GM21717 (cell line): Measurements from ENCODE around the gene CAMK1D.
"Not testable (repeated sequence)": the region's sequence is repeated elsewhere in the genome, so short reads cannot be mapped to it uniquely, and the experiment has no call there.

Experiments
- ATAC-seq: cut with Tn5 transposase; IDR thresholded peaks from one replicate; pipeline ENCODE4 v1.9.1; 2021; ENCODE audit warnings: mild to moderate bottlenecking, moderate library complexity; ENCODE audit not compliant: unreplicated experiment

CAMK1D gene

DNA sequence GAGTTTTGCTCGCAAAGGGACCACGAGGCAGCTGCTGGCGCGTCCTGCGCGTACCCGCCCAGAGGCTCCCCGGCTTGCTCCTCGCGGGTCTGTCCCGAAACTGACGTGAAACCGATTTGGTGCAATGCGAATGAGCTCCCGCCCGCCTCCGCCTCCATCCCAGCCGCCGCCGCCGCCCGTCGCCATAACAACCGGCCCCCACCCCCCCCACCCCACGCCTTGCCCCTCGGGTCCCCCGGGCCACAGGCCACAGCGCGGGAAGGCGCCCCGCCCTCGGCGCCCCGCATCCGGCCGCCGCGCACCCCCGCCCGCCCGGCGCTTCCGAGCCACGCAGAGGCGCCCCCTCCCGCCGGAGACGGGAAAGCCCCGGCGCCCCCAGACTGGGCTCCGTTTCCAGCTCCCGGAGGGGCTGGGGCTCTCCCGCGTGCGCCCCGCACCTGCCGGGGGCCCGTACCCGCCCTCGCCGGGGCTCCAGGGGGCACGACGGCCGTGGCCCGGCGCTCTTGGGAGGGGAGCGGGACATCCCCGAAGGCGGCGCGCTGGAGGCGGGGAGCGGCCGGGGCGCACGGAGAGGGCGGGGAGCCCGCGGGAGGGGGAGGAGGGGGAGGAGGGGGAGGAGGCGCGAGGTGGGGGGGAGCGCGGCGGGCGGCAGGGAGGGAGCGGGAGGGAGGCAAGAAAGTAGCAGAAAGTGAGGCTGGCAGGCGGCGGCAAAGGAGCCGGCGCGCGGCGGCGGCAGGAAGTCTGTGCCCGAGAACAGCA is at the start of gene CAMK1D:
TSS of gene CAMK1D (plus strand) at position 678 of the 759 bp plus-strand sequence.
- peak; percentile 45 for ATAC-seq

DNA sequence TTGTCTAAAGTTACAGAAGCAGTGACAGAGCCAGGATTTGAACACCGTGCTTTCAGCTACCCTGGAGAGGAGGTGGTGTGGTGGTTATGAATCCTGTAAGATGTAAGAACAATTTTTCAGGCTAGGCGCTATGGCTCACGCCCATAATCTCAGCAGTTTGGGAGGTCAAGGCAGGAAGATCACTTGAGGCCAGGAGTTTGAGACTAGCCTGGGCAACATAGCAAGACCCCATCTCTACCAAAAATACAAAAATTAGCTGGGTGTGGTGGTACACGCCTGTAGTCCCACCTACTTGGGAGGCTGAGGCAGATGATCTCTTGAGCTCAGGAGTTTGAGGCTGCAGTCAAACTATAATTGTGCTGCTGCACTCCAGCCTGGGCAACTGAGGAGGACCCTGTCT is 48.3 kb upstream of the CAMK1D start:
- ATAC-seq = not testable (repeated sequence)

DNA sequence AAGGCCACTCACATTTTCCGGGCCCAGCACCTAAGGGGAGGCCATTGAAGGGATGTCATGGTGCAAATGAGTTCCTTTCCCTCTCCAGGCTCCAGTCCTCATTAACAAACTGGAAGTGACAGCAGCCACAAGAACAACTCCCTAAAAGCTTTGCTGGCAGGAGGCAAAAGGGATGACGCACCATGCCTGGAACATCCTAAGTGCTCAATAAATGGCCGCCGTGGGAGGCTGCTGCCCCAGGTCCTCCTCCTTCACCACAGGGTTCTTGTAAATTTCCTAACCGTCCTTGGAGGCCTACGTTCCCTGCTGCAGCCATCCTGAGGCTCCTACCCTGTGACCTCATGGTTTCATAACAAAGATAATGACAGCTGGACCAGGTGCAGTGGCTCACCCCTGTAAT is 41.3 kb upstream of the CAMK1D start:
- no peak for ATAC-seq

DNA sequence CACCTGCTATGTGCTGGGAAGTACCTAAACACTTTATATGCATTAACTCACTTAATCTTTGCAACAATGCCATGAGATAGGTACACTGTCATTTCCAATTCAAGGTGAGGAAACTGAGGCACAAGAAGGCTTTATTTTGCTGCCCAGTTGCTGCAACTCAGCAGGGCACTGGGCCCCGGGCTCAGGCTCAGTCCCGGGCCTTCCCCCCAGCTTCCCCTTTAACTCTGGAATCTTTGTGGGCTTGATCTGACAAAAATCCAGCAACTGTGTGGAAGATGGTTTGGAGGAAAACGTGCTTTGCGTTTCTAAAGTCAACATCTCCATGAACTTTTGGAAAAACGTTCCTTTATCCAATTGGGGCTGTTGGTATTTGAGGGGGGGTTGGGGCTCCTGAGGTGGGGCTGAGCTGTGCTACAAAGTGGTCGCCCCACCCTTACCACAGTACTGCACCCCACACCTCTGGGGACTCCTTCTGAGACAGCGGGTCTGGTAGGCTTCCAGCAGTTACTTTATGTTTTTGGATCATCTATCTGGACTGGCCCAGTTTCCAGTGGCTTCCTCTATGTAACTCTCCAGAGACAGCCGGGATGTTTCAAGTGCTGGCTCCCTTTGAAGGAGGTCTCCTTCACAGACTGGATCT is 40.5 kb upstream of the CAMK1D start:
- ATAC-seq = no peak

DNA sequence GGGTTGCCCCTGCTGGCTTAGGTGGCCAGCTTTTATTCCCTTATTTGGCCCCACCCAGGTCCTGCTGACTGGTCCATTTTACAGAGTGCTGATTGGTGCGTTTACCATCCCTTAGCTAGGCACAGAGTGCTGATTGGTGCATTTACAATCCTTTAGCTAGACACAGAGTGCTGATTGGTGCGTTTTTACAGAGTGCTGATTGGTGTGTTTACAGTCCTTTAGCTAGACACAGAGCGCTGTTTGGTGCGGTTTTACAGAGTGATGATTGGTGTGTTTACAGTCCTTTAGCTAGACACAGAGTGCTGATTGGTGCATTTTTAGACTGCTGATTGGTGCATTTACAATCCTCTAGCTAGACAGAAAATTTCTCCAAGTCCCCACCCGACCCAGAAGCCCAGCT is 39.6 kb upstream of the CAMK1D start:
- ATAC-seq = not testable (repeated sequence)

DNA sequence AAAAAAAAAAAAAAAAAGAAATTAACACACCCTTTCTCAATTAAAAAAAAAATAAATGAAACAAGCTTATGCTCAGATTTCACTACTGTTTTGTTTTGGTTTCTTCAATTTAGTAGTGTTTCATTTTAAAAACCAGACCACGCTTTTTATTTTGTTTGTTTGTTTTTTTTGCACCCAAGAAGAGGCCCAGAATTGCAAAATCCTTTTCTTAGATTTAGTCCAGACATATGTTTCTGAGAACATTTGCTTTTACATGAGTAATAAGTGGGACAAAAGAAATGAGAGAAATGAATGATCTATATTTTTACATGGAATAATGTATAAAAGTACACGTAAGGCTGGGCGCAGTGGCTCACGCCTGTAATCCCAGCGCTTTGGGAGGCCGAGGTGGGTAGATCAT is 34.5 kb upstream of the CAMK1D start:
- no peak for ATAC-seq

DNA sequence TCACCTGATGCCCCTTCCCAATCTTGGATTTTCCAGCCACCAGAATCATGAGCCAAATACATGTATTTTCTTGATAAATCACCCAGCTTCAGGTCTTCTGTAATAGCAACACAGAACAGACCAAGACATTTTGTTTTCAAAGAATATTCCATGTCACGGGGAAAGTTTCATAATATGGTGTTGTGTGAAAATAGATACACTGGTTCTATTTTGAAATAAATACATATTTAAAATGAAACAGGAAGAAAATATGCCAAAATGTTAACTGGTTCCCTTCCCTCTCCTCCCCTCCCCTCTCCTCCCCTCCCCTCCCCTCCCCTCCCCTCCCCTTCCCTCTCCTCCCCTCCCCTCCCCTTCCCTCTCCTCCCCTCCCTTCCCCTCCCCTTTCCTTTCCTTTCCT is 30.3 kb upstream of the CAMK1D start:
- ATAC-seq = no peak

DNA sequence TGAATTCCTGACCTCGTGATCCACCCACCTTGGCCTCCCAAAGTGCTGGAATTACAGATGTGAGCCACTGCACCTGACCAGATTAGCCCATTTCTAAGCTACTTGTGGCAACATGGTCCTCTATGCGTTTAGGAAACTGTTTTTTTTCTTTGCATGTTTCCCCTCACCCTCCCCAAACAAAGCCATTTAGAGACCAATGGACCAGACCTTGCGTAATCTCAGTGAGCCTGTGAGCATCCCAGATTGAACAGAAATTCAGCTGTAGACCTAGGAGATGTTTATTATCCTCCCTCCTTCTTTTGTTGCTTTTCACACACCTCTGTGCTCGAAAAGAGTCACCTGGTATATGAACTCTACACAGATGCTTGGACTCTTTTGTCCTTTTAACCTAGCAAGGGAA is 28.5 kb upstream of the CAMK1D start:
- no peak for ATAC-seq

DNA sequence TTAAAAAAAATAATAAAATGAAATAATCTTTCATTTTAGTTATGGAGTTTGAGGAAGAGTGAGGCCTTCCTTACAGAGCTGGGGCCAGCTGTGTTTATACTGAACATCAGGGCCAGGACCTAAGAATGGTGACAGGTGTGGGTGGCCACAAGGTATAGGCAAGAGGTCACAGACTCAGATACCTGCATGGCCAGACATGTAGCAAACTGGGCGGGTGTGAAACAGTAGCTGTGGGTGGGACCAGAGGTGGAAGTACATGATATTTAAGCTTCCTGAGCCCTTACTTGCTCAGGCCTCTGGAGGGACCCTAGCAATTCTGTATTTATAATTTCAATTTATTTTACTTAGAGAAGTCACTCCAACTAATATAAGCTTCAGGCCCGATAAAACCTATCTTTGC is 27.7 kb upstream of the CAMK1D start:
- no peak for ATAC-seq

DNA sequence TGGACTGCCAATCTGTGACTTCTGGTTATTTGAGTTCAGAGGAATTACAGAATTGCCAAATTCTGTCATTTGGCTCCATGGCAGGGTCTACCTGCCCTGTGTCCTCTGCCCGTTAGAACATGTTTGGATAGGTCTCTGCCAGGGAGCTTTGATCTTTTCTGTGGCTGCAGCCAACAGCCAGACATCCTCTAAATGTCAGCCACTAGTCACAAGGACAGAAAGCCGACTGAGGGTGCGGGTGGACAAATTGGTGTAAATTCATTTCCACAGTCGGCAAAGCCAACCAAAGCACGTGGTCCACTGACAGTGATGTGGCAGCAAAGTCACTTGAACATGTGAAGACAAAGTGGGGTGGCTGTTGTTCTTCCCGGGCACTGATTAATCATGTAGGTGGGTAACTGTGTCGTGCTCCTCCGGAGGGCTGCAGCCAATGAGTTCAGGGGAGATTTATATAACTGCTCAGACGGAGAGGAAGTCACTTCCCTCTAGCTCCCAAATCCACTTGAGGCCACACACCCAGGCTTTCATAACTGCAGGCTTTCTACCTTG is 26.7 kb upstream of the CAMK1D start:
- ATAC-seq = no peak

DNA sequence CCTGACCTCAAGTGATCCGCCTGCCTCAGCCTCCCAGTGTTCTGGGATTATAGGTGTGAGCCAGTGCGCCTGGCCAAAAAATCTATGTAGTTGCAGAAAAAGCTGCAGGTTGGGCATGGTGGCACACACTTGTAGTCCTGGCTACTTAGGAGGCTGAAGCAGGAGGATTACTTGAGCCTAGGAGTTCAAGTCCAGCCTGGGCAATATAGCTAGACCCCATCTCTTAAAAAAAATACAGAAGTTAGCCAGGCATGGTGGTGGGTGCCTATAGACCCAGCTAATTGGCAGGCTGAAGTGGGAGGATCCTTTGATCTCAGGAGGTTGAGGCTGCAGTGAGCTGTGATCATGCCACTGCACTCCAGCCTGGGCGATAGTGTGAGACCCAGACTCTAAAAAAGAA is 24.8 kb upstream of the CAMK1D start:
- ATAC-seq = no peak

DNA sequence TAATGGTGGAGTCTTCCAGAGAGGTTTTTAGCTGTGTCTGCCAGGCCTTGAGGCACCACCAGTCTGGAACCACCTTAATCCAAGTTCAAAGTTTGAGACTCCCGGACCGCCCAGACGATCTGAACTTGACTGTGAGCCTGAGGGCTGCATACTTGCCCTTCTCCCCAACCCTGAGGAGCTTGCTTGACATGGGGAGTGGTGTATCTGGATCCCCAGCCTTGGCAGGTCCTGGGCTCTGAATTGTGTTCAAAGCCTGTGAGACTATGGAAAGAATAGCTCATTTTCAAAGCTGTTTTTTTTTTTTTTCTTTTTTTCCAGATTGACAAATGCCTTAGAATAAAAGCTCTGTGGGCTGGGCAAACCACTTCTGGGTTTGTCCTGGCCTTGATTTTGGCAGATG is 22.3 kb upstream of the CAMK1D start:
- ATAC-seq = no peak

DNA sequence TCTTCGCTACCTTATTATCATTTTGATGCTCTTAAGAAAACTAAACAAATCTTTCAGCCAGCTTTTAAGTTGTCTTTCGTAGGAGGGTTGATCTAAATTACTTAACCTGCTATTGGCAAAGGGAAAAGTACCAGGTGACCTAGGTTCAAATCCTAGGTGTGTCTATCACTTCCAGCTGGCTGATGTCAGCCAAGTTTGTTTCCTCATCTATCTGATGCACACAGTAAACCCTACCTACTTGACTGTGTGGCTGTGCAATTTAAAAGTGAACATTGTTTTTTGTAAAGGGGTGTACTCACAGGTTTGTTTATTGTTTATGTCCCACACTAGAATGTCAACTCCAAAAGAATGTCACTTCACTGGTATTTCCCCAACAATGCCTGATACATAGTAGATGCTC is 21.9 kb upstream of the CAMK1D start:
- no peak for ATAC-seq

DNA sequence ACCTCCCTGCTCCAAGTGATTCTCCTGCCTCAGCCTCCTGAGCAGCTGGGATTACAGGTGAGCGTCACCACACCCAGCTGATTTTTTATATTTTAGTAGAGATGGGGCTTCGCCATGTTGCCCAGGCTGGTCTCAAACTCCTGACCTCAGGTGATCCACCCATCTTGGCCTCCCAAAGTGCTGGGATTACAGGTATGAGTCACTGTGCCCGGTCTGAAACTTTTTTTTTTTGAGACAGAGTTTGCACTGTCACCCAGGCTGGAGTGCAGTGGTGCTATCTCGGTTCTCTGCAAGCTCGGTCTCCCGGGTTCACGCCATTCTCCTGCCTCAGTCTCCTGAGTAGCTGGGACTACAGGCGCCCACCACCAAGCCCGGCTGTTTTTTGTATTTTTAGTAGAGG is 21.0 kb upstream of the CAMK1D start:
- ATAC-seq = not testable (repeated sequence)

DNA sequence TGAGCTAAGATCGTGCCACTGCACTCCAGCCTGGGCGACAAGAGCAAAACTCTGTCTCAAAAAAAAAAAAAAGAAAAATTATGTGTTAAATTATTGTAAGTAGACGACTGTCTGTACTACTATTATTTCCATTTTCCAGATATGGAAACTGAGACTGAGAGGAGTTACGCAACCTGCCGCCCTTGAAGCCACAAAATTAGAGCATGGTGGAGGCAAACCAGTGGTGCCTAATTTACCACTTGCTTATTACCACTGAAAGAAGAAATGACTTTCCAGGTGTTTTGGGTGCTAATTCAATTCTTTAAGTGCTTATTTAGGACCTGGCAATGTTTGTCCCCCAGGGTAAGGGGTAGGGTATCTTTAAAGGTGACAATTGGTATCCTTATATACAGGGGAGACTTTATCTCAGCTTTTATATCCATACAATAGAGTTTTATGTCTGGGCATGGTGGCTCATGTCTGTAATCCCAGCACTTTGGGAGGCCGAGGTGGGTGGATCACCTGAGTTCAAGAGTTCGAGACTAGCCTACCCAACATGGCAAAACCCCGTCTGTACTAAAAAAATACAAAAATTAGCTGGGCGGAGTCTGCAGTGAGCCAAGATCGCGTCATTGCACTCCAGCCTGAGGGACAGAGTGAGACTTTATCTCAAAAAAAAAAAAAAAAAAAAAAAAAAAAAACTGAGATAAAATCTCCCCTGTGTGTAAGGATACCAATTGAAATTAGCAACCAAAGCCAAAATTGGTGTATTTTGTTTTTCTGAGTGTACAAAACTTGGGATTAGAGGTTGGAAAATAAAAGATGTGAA is 16.6 kb upstream of the CAMK1D start:
- no peak for ATAC-seq

DNA sequence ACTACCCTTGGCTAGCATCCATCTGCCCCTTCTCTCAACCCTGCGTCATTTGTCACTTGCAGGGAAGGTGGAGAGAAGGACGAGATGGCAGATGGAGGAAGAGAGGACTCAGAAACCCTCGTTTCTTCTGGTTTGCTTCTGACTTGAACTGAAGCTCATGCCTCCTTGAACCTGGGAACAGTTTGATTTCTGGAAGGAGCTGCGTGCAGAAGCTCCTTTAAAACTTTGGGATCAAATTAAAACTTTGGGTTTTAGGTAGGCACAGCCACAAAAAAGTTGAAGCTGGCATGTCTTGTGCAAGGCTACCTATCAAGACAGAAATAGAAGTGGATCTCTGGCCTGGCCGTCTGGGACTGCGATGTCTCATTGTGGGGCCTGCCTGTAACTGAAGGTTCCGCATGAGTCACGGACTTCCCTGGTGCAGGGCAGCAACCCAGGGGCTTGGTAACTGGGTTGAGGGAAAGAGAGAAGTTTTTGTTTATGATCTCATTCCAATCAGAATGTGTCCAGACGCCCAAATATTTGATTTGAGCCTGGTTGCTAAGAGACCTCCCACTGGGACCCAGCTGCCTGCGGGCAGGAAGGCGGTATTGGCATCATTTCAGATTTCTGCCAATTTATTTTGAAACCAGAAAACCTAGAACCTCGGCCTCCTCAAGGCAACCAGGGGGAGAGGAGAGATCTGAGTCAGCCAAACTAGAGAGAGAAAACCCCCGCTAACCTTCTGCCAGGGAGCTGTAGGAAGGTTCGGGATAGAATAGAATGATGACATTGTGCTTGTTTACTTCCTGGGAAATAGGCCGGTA is 15.8 kb upstream of the CAMK1D start:
- ATAC-seq = peak; percentile 72

DNA sequence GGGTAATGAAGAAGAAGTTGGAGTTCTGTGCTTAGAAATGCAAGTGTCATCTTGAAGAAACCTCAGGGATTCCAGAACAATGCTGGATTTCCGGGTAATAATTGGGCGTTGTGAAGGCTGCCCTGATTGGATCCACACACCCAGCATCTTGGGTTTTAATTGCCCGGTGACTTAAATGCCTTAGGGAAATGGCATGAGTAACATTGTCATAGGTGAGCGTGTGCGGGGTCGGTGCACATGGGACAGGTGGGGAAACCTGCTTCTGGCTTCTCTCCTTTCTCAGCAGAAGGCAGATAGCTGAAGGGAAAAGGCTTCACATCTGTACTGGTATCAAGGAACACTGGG is 15.2 kb upstream of the CAMK1D start:
- no peak for ATAC-seq

DNA sequence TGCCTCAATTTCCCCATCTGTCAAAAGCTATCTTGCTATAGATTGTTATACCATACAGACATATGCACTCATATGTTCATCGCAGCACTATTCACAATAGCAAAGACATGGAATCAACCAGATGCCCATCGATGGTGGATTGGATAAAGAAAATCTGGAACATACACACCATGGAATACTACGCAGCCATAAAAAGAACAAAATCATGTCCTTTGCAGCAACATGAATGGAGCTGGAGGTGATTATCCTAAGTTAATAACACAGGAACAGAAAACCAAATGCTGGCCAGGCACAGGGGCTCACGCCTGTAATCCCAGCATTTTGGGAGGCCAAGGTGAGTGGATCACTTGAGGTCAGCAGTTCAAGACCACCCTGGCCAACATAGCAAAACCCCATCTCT is 14.2 kb upstream of the CAMK1D start:
- not testable (repeated sequence) for ATAC-seq

DNA sequence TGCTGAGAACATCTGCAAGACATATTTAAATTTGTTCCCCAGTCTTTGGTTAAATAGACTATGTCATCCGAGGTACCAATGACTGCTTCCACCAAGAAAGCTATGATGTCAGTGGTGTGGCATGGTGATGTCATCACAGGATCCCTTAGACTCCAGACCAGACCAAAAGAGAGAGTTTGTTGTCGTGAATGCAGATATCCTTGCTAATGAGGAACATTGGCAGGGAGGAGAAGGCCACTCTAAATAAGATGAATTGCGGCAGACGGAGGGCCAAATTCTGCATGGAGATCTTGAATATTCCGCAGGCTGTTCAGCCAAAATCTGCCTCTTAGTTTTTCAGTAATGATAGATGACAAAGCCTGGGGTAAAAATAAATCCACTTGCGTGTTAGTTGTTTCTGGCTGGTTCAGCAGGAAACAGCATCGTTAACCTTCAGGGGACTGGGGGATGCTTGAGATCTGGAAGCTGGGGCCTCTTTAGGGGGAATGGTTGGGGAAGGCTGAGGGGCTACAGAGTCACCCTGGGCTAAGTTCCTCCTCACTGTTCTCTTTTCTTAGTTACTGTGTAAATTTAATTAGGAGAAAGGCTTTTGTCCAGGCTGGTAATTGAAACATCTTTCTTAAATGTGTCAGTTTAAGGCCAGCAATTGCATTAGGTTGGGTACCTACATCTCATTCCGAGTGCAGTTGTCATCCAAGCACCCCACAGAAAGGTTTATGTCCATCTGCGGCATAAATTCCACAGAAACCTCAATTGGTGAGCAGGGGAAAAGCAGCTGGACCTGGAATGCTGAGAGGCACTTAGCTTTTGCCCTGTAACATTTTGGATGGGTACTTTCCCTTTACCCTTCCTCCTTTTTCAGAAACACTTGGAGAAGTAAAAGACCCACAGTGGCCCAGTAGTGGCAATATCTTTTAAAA is 11.6 kb upstream of the CAMK1D start:
- ATAC-seq = no peak

DNA sequence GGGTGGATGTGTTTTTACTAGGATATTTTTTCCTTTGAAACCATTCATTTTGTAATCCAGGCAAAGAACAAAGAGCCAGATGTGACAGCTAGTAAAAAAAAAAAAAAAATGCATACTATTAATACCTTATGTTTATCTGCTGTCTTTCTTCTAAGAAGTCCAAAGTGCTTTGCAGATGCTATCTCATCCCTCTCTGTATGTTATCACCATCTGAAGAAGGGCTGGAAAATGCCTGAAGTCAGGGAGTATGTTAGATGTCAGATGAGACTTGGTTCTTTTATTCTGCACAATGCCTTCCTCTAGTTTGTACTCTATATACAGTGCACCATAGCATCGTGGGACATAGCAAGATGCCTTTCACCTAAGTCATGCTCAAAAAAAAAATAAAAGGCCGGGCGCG is 10.4 kb upstream of the CAMK1D start:
- ATAC-seq = no peak
